IPS DF 19.7 (cell line): ENCODE data around the gene SLC30A2.

Experiments used
- DNase-seq: peaks from one replicate; pipeline ENCODE4 v3.0.0-alpha.2; 2013; ENCODE audit warnings: low read depth, low spot score

Gene SLC30A2

DNA sequence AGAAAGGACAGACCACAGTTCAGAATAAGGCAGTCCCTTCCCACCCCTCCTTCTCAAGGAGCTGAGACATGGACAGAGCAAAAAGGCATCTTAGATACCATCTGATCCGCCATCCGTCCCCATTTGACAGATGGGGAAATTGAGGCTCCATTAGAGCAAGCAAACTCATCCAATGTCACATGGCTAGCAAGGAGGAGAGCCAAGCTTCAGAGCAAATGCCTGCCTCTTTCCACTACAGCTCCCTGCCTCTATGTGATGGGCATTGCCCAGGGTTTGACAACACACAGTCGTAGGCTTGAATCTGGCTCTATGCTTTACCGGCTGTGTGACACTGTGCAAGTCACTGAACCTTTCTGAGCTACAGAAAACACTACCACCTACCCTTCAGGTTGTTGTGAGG, 3.9 kb downstream of the SLC30A2 start:
- no peak for DNase-seq

DNA sequence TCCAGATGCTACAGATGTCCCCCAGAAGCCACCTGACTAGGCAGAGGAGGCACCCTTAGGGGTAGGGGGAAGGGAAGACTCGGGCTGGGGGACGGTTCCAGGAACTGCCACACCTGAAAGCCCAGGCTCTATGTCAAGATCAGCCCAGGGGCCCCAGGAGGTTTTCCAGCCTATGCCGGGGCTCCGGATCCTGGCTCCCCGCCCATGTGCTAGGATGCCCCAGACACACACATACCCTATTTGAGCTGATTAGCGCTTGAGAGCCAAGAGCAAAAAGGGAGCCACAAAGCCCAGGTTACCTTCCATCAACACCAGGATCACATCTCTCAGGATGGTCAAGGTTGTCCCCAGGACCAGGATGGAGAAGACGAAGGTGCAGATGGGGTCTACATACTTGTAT, 4.5 kb downstream of the SLC30A2 start:
- DNase-seq, result no peak

- no peak for DNase-seq
Measured at GRCh38 chr1:26038904-26039303, 7.0 kb downstream of the SLC30A2 start.

DNA sequence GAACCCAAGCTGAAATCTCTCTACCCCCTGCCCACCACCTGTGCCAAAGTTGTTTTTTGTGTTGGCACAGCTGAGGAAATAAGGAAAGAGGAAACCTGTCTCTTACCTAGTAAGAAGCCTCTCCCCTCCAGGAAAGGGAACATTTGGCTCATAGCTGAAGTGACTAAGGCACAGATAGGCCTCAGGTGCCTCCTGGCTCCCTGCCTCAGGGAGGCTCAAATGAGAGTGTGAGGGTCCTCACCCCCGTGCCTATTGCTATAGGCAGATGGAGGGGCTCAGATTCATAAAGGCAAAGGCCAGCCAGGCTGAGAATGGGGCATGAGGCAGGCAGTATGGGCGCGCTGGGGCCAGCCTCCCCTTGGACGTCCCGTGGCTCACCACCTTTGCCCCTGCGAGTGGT, 7.4 kb downstream of the SLC30A2 start:
- DNase-seq, result no peak

- DNase-seq, result no peak
Measured at GRCh38 chr1:26037904-26038303, 8.0 kb downstream of the SLC30A2 start.

GRCh38 chr1:26036756-26037281, 9.1 kb downstream of the SLC30A2 start:
- DNase-seq, result no peak

GRCh38 chr1:26035959-26036755, 9.8 kb downstream of the SLC30A2 start:
- DNase-seq, result no peak

DNA sequence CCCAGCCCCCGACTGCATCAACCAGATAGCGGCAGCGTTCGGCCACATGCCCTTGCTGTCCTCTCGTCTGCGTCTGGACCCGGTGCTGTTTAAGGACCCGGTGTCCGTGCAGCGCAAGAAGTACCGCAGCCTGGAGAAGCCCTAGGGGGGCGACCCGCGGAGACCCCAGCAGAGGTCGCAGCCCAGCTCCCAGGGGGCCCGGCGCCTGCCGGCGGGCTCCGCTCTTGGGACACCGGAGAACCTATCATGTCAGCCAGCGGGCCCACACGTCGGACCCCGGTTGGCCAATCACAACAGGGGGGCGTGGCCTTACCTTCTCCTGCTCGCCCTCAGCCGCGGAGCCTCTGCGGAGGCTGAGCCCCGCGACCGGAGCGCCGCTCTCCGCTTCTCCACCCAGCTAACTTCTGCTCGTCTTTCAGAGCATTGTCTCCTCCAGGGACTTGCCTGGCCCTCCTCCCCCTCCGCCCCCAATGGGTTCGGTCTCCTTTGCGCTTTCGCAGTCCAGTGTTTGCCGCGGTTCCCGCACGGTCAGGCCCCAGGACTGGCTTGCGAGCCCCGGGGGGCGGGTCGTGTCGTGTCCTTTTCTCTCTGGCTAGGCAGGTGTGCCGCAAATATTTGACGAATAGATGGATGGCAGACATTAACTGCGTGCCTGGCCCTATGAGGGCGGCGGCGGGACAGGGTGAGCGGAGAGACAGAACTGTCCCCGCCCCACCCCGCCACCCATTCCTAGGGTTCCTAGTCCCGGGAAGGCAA, 10.5 kb downstream of the SLC30A2 start:
- DNase-seq, result peak; percentile 77

- no peak for DNase-seq
Measured at GRCh38 chr1:26034504-26035202, 11.3 kb downstream of the SLC30A2 start.

DNA sequence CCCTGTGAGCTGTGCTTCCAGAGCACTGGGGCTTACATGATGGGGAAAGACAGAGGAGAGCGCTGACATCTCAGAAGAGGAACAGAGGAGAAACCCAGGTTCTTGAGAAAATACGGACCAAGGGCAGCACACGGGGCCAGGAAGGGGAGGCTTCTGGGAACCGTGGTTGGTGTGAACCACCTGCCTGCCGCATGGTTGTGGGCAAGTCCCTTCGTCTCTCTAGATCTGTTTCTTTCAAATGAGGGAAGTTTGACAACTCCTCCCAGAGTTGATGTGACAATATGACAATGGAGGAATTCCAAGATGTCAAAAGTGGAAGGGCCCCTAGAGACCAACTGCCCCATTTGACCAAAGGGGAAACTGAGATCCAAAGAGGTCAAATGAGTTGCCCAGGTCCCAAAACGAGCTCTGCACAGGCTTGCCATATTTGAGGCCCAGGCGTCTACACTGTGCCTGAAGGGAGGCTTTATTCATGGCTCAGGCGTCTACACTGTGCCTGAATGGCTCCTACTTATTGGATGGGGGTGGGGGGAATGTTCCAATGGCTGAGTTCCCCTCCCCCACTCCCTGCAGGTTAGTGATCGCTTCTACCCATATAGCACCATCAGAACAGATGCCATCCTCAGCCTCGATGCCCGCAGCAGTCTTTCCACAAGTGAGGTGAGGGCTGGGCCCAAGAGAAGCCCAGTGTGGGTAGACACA, 13.1 kb downstream of the SLC30A2 start:
- DNase-seq, result no peak

GRCh38 chr1:26031611-26032220, 14.2 kb downstream of the SLC30A2 start:
- no peak for DNase-seq

GRCh38 chr1:26031196-26031595, 14.7 kb downstream of the SLC30A2 start:
- no peak for DNase-seq

- DNase-seq, result no peak
Measured at GRCh38 chr1:26029864-26030481, 15.9 kb downstream of the SLC30A2 start.

- DNase-seq, result no peak
Measured at GRCh38 chr1:26029054-26029863, 16.7 kb downstream of the SLC30A2 start.

GRCh38 chr1:26028490-26028980, 17.4 kb downstream of the SLC30A2 start:
- DNase-seq, result no peak

DNA sequence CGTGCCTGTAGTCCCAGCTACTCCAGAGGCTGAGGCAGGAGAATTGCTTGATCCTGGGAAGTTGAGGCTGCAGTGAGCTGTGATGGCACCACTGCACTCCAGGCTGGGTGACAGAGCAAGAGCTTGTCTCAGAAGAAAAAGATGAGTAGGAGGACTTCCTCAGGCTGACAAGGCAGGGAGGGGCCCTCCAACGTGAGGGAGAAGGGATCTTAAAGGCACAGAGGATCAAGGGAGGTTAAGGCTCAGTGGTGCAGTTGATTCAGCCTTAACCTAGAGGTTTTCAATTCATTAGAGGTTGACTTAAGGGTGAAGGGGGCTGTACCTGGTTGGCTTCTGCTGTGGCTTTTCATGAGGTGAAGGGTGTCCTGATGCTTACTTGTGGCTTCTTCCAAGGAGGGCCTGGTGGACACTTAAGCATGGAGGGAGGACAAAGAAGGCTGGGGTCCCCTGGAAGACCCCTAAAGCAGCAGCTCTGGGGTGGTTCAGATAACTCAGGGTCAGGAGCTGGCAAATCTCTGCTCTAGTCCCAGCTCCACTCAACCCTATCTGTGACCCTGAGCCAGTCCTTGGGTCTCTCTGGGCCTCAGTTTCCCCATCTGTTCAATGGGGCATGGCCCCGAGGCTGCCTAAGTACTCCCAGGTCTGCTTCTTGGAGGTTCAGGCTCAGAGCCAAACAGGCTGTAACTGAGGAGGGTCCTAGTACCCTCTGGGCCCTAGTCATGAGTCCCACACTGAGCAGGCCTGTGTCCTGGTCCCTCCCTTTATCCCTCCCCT, 18.0 kb downstream of the SLC30A2 start:
- no peak for DNase-seq

DNA sequence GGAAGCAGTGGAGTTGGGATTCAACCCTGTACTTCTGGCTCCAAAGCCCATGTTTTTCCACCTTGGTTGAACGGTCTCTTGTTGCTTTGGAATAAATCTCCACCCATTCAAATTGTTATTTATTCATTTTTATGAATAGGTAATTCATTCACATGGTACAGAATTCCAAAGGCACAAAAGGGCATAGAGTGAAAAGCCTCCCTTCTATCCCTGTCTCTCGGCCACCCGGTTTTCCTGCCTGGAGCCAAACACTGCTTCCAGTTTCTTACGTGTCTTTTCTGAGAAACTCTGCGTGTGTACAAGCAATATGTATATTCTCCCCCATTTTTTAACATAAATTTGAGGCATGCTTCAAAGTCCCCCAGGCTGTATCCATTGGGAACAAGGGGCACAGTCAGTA, 20.4 kb downstream of the SLC30A2 start:
- no peak for DNase-seq

- no peak for DNase-seq
Measured at GRCh38 chr1:26025060-26025459, 20.9 kb downstream of the SLC30A2 start.

DNA sequence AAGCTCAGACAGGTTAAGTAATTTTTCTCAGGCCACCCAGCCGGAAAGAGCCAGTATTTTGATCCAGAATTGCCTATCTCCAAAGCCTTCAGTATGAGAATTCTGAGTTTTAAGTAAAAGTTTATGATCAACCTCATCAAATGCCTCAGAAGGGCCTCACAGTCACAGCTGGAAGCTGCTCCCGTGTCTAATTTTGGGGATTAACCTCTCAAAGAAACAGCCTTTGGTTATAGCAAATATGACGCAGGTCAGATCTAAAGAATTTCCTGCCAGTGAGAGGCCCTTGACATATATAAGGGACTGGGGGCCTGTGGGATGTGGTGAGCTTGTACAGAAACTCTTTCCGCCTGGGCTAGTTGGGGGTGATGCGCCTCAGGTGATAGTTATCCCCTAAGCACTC, 22.1 kb downstream of the SLC30A2 start:
- DNase-seq, result no peak
